ENCODE data around the gene PLAAT3. TPM values are rescaled to one million over a fixed set of nuclear protein-coding genes. Genes with fewer than 3 reads are reported as not detected.
A peak's percentile ranks its signal among the peaks of the same experiment; 100 is the strongest.
"Not testable (repeated sequence)": the region's sequence is repeated elsewhere in the genome, so short reads cannot be mapped to it uniquely, and the experiment has no call there.

The PLAAT3 gene
- total and polyA plus RNA-seq, 12 donors = 31.8 to 138 (median 56.9) TPM

DNA sequence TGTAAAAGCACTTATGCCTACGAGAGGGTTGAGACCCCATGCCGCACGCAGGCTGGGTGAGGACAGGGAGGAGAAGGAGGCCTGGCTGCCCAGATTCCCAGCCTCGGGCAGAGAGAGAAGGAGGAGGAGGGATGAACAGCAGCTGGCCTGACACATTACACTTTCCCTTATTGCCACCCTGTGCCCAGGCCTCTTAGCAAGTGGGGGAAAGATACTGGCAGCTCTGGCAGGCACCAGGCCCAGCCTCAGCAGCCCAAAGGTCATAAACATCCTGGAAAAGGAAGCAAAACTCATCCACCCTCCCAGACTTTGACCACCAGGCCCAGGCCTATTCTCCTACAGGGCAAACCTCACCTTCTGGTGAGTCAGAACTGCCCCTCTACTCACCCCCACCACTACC, 4.7 kb downstream of the PLAAT3 start:
- intact Hi-C loops (cut with DNase I) = no loop called here
- Histone ChIP-seq H3K4me1 (replicated peaks in 1 of 2) (peaks cover 23 to 50% of the 10 kb centered on the region in 2 donors), H3K9me3 (replicated peaks in 1 of 3) (no peaks in the 10 kb centered on the region), H3K4me3 (no peak overlapping the region), H3K36me3 (replicated peaks in 1 of 2) (no peaks in the 10 kb centered on the region), H3K27me3 (no peaks in the 10 kb centered on the region), H3K27ac (peak overlapping the region in 1 of 5 donors; percentile 63)
- peak in 1 of 7 donors; percentile 62 for DNase-seq
- 70 to 82% (median 80%) methylated on average over 4 of the region's 4 CpGs for whole genome bisulfite sequencing, 4 donors
- no peak for TF ChIP-seq POLR2A (IDR thresholded peaks at IDR 0.05)

- H3K27me3 ChIP-seq = no peaks in the 10 kb centered on the region
- no peak overlapping the region for H3K27ac ChIP-seq
- H3K4me1 ChIP-seq (replicated peaks in 1 of 2) = peaks cover 21 to 50% of the 10 kb centered on the region in 2 donors
- TF ChIP-seq POLR2A (IDR thresholded peaks at IDR 0.05) = no peak
- TF ChIP-seq, protein P1, sequence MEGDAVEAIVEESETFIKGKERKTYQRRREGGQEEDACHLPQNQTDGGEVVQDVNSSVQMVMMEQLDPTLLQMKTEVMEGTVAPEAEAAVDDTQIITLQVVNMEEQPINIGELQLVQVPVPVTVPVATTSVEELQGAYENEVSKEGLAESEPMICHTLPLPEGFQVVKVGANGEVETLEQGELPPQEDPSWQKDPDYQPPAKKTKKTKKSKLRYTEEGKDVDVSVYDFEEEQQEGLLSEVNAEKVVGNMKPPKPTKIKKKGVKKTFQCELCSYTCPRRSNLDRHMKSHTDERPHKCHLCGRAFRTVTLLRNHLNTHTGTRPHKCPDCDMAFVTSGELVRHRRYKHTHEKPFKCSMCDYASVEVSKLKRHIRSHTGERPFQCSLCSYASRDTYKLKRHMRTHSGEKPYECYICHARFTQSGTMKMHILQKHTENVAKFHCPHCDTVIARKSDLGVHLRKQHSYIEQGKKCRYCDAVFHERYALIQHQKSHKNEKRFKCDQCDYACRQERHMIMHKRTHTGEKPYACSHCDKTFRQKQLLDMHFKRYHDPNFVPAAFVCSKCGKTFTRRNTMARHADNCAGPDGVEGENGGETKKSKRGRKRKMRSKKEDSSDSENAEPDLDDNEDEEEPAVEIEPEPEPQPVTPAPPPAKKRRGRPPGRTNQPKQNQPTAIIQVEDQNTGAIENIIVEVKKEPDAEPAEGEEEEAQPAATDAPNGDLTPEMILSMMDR (IDR thresholded peaks at IDR 0.05) = no peak
- H3K36me3 ChIP-seq (replicated peaks in 1 of 2) = no peaks in the 10 kb centered on the region
- 73 to 80% (median 75%) methylated on average over 11 of the region's 11 CpGs for WGBS, 4 donors
- intact Hi-C loops (cut with DNase I) = no loop called here
- no peaks in the 10 kb centered on the region for H3K9me3 ChIP-seq (replicated peaks in 1 of 3)
- DNase-seq = peak in 2 of 7 donors; percentile 7 to 38
- H3K4me3 ChIP-seq = no peak overlapping the region
Observed at GRCh38 chr11:63608353-63609345, 5.6 kb downstream of the PLAAT3 start.

- 58 to 63% (median 62%) methylated on average over 3 of the region's 3 CpGs for WGBS, 4 donors
- DNase-seq = peak in 2 of 7 donors; percentile 15 to 48
- TF ChIP-seq, protein P1 (IDR thresholded peaks at IDR 0.05) = no peak
- no peak for TF ChIP-seq POLR2A (IDR thresholded peaks at IDR 0.05)
- Histone ChIP-seq H3K4me1 (replicated peaks in 1 of 2) (peaks cover 12 to 15% of the 10 kb centered on the region in 2 donors), H3K36me3 (replicated peaks in 1 of 2) (no peaks in the 10 kb centered on the region), H3K27ac (peak overlapping the region in 2 of 5 donors; percentile 15 to 41), H3K27me3 (no peaks in the 10 kb centered on the region), H3K4me3 (no peak overlapping the region), H3K9me3 (replicated peaks in 1 of 3) (no peaks in the 10 kb centered on the region)
- intact Hi-C loops (cut with DNase I) = no loop called here
Observed at GRCh38 chr11:63603180-63603518, 11.1 kb downstream of the PLAAT3 start.

DNA sequence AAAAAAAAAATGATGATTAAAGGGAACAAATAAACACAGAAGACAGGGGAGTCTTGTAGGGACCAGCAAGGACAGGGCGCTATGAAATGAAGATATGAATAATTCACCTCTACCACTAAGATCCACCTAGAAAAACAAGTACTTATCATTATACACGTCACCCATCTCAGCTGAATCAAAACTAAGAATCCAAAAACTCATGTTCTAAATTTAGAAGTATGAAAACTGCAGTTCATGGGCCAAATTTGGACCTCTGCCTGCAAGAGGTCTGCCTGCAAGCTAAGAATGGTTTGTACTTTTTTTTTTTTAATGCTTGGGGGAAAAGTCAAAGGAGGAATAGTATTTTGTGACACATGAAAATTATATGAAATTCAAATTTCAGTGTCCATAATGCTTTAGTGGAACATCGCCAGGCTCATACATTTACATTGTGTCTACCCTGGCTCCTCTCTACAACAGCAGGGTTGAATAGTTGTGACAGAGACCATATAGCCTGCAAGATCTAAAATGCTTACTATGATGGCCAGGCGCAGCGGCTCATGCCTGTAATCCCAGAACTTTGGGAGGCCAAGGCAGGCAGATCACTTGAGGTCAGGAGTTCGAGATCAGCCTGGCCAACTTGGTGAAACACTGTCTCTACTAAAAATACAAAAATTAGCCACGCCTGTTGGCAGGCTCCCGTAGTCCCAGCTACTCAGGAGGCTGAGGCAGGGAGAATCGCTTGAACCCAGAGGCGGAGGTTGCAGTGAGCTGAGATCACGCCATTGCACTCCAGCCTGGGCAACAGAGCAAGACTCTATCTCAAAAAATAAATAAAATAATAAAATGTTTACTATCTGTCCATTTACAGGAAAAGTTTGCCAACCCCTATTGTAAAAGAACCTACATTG, 11.7 kb downstream of the PLAAT3 start:
- H3K27me3 ChIP-seq; H3K9me3 ChIP-seq (replicated peaks in 1 of 3); H3K4me3 ChIP-seq; H3K36me3 ChIP-seq (replicated peaks in 1 of 2); intact Hi-C loops (cut with DNase I): not testable (repeated sequence)
- WGBS, 4 donors = 73 to 86% (median 81%) methylated on average over 11 of the region's 11 CpGs
- peaks cover 12 to 15% of the 10 kb centered on the region in 2 donors for H3K4me1 ChIP-seq (replicated peaks in 1 of 2)
- DNase-seq = peak in 6 of 7 donors; percentile 37 to 64 (median 53)
- peak overlapping the region in 1 of 5 donors; percentile 41 for H3K27ac ChIP-seq

Data from adrenal gland (tissue), 12 donors.